IMR-90 (cell line): ENCODE data around the gene UBE3A. TPM values are rescaled to one million over a fixed set of nuclear protein-coding genes. Genes with fewer than 3 reads are reported as not detected.

ENCODE experiments used
- ATAC-seq: fragments of 200-7000 bp; cut with Tn5 transposase; 2 replicates; pipeline ENCODE4 v1.9.1; 2020; ENCODE audit warnings: low read depth, mild to moderate bottlenecking, moderate library complexity
- BruUV-seq: library from RNA; stranded (reverse); fragments of 400-500 nt; replicated peaks from 2 replicates; lab custom pipeline; 2021; lab: Mats Ljungman, UMichigan
- CTCF ChIA-PET: fragments of 300-600 bp; formaldehyde crosslinking; extraction: SDS; loops from one replicate; lab custom pipeline; 2021; ENCODE audit warnings: antibody characterized with exemption; lab: Yijun Ruan, JAX
- POLR2A ChIA-PET: fragments of 300-600 bp; sonication (Branson Sonifier 250); formaldehyde crosslinking; loops from one replicate; lab custom pipeline; 2022; ENCODE audit warnings: antibody characterized with exemption; ENCODE audit not compliant: unreplicated experiment; lab: Charles Lee
- DNase-seq: peaks from one replicate; pipeline ENCODE4 v3.0.0; 2013
- H2AFZ ChIP-seq: replicated peaks from 2 replicates; pipeline ENCODE3; 2013; ENCODE audit warnings: low read length, mild to moderate bottlenecking; ENCODE audit not compliant: poor library complexity
- H2AK5ac ChIP-seq: 2 replicates; pipeline ENCODE4 v1.6.1; 2013; ENCODE audit warnings: low read depth, low read length, inconsistent platforms
- H2AK9ac ChIP-seq: replicated peaks from 2 replicates; pipeline ENCODE3; 2013; ENCODE audit warnings: mild to moderate bottlenecking, low read depth, low read length, moderate library complexity; ENCODE audit not compliant: poor library complexity
- H2BK120ac ChIP-seq: 2 replicates; pipeline ENCODE4 v1.6.1; 2013; ENCODE audit warnings: low read depth, low read length, inconsistent platforms
- H2BK15ac ChIP-seq: 3 replicates; pipeline ENCODE4 v1.6.1; 2013; ENCODE audit warnings: low read depth, low read length, inconsistent platforms
- H2BK20ac ChIP-seq: 2 replicates; pipeline ENCODE4 v1.6.1; 2013; ENCODE audit warnings: low read depth, mild to moderate bottlenecking, inconsistent platforms, low read length, moderate library complexity
- H2BK5ac ChIP-seq: 2 replicates; pipeline ENCODE4 v1.6.1; 2013; ENCODE audit warnings: mild to moderate bottlenecking, low read depth, low read length, inconsistent platforms; ENCODE audit not compliant: poor library complexity, severe bottlenecking
- H3K14ac ChIP-seq: replicated peaks from 2 replicates; pipeline ENCODE4 v1.6.1; 2013; ENCODE audit warnings: low read depth, low read length, inconsistent platforms
- H3K18ac ChIP-seq: 2 replicates; pipeline ENCODE4 v1.6.1; 2013; ENCODE audit warnings: low read depth, low read length, control low read depth
- H3K23ac ChIP-seq: 2 replicates; pipeline ENCODE4 v1.6.1; 2013; ENCODE audit warnings: low read depth, low read length, inconsistent platforms
- H3K27ac ChIP-seq: 2 replicates; pipeline ENCODE4 v1.5.1; 2013; ENCODE audit warnings: mild to moderate bottlenecking, control low read depth, low read length; ENCODE audit not compliant: insufficient read depth
- H3K27me3 ChIP-seq: 2 replicates; pipeline ENCODE4 v1.6.1; 2013; ENCODE audit warnings: low read length; ENCODE audit not compliant: control insufficient read depth, insufficient read depth
- H3K36me3 ChIP-seq: 2 replicates; pipeline ENCODE4 v1.6.1; 2013; ENCODE audit warnings: low read length, mixed read lengths; ENCODE audit not compliant: control insufficient read depth, insufficient read depth
- H3K4ac ChIP-seq: 2 replicates; pipeline ENCODE4 v1.6.1; 2013; ENCODE audit warnings: low read depth, low read length, inconsistent platforms
- H3K4me1 ChIP-seq: 2 replicates; pipeline ENCODE4 v1.6.1; 2013; ENCODE audit warnings: low read length, mixed read lengths; ENCODE audit not compliant: control insufficient read depth, insufficient read depth
- H3K4me2 ChIP-seq: 2 replicates; pipeline ENCODE4 v1.6.1; 2013; ENCODE audit warnings: low read depth, mild to moderate bottlenecking, control low read depth, low read length, moderate library complexity
- H3K4me3 ChIP-seq: 2 replicates; pipeline ENCODE4 v1.5.1; 2013; ENCODE audit warnings: low read depth, mild to moderate bottlenecking, control low read depth, low read length, moderate library complexity; ENCODE audit not compliant: insufficient read depth
- H3K56ac ChIP-seq: 2 replicates; pipeline ENCODE4 v1.6.1; 2013; ENCODE audit warnings: low read length, inconsistent platforms; ENCODE audit not compliant: insufficient read depth; ENCODE audit errors: extremely low read depth
- H3K79me1 ChIP-seq, 2 experiments: 2 replicates each; pipeline ENCODE4 v1.6.1; 2013; ENCODE audit warnings: low read length in 2 of 2, inconsistent platforms in 1 of 2, low read depth in 1 of 2
- H3K9ac ChIP-seq: 2 replicates; pipeline ENCODE4 v1.6.1; 2013; ENCODE audit warnings: low read depth, low read length, control low read depth
- H3K9me1 ChIP-seq: 2 replicates; pipeline ENCODE4 v1.6.1; 2013; ENCODE audit warnings: low read length, inconsistent platforms; ENCODE audit not compliant: insufficient read depth
- H3K9me3 ChIP-seq: 2 replicates; pipeline ENCODE4 v1.6.1; 2013; ENCODE audit warnings: low read length; ENCODE audit not compliant: control insufficient read depth, insufficient read depth
- H4K20me1 ChIP-seq: 2 replicates; pipeline ENCODE4 v1.6.1; 2013; ENCODE audit warnings: low read length, inconsistent platforms; ENCODE audit not compliant: insufficient read depth
- H4K5ac ChIP-seq: 2 replicates; pipeline ENCODE4 v1.6.1; 2013; ENCODE audit warnings: mild to moderate bottlenecking, low read depth, low read length, control low read depth
- H4K8ac ChIP-seq, 2 experiments: 2 replicates each; pipeline ENCODE4 v1.6.1; 2013; ENCODE audit warnings: low read depth in 2 of 2, low read length in 2 of 2, control low read depth in 1 of 2, inconsistent platforms in 1 of 2
- H4K91ac ChIP-seq: 2 replicates; pipeline ENCODE4 v1.6.1; 2013; ENCODE audit warnings: low read depth, low read length, inconsistent platforms; ENCODE audit not compliant: insufficient read depth
- BHLHE40 ChIP-seq: fragments of 150-350 bp; IDR thresholded peaks from 2 replicates; pipeline ENCODE4 v1.6.1; 2016; ENCODE audit warnings: mild to moderate bottlenecking, low read depth, low read length
- CEBPB ChIP-seq: IDR thresholded peaks from 2 replicates; pipeline ENCODE4 v1.6.1; 2012; ENCODE audit warnings: low read depth, low read length, improper control_type of control experiment
- CTCF ChIP-seq: conservative IDR thresholded peaks from 2 replicates; pipeline ENCODE4 v1.5.1; 2012; ENCODE audit warnings: mild to moderate bottlenecking, low read depth, low read length, improper control_type of control experiment
- ELK1 ChIP-seq: fragments of 150-350 bp; IDR thresholded peaks from 2 replicates; pipeline ENCODE4 v1.6.1; 2016; ENCODE audit warnings: low read depth, mild to moderate bottlenecking, low read length, moderate library complexity, borderline replicate concordance
- FOS ChIP-seq: fragments of 150-350 bp; IDR thresholded peaks from 2 replicates; pipeline ENCODE4 v1.6.1; 2016; ENCODE audit warnings: low read depth, low read length
- MAFK ChIP-seq: IDR thresholded peaks from 2 replicates; pipeline ENCODE4 v1.6.1; 2012; ENCODE audit warnings: low read depth, low read length, improper control_type of control experiment
- MAZ ChIP-seq: IDR thresholded peaks from 2 replicates; pipeline ENCODE4 v1.6.1; 2012; ENCODE audit warnings: low read depth, mild to moderate bottlenecking, low read length, improper control_type of control experiment, moderate library complexity, borderline replicate concordance
- MXI1 ChIP-seq: IDR thresholded peaks from 2 replicates; pipeline ENCODE4 v1.6.1; 2012; ENCODE audit warnings: low read depth, mild to moderate bottlenecking, low read length, moderate library complexity, borderline replicate concordance
- RCOR1 ChIP-seq: IDR thresholded peaks from 2 replicates; pipeline ENCODE4 v1.6.1; 2012; ENCODE audit warnings: mild to moderate bottlenecking, low read length, improper control_type of control experiment; ENCODE audit not compliant: insufficient replicate concordance
- RFX5 ChIP-seq: IDR thresholded peaks from 2 replicates; pipeline ENCODE4 v1.8.0; 2012; ENCODE audit warnings: low read depth, mild to moderate bottlenecking, low read length, moderate library complexity
- SMC3 ChIP-seq: fragments of 150-350 bp; IDR thresholded peaks from 2 replicates; pipeline ENCODE4 v1.6.1; 2016; ENCODE audit warnings: low read depth, mild to moderate bottlenecking, antibody characterized with exemption, low read length, moderate library complexity
- USF2 ChIP-seq: fragments of 150-350 bp; IDR thresholded peaks from 2 replicates; pipeline ENCODE4 v1.6.1; 2017; ENCODE audit warnings: mild to moderate bottlenecking, antibody characterized with exemption, low read length, low read depth
- WGBS, 2 experiments: methylation state at CpG; one replicate each; pipeline versions ENCODE4 v1.1.5 to v1.1.7; 2013; ENCODE audit warnings: missing lambda C conversion rate in 2 of 2; ENCODE audit not compliant: insufficient read length in 1 of 2; ENCODE audit errors: extremely low coverage in 2 of 2; 5-methylcytosine and 5-hydroxymethylcytosine counted together
- dilution Hi-C: fragments of 300-500 bp; cut with HindIII; formaldehyde crosslinking; loops from one replicate; pipeline ENCODE4 v1.14.3; 2018; ENCODE audit warnings: low sequenced_read_pairs; ENCODE audit not compliant: unreplicated experiment
- in situ Hi-C: fragments of 300-500 bp; cut with MboI; formaldehyde crosslinking; loops from 3 replicates; pipeline ENCODE4 v1.14.3; 2019; ENCODE audit warnings: low sequenced_read_pairs, inconsistent platforms, mixed read lengths
- intact Hi-C: fragments of 100-400 bp; cut with micrococcal nuclease; formaldehyde crosslinking; loops from 2 replicates; pipeline ENCODE4 v1.10.0; 2022
- polyA plus RNA-seq, 3 experiments: library from polyadenylated mRNA; depleted of rRNA; stranded (reverse); fragments of >200 nt; gene quantifications; 2 replicates each; pipeline ENCODE4 v1.2.3, GENCODE V29; 2012; ENCODE audit warnings: low replicate concordance in 1 of 3
- total RNA-seq: library from RNA; depleted of rRNA; stranded (reverse); fragments of >200 nt; gene quantifications from 2 replicates; pipeline ENCODE4 v1.2.3, GENCODE V29; 2012

Gene UBE3A
- total and polyA plus RNA-seq, 2 of the 4 experiments (the other 2 are of a cell fraction): 19.3 to 53.2 TPM

GRCh38 chr15:25323420-25323819, 115.4 kb downstream of the UBE3A start:
- Histone ChIP-seq H3K4ac (no peak overlapping the region), H4K91ac (no peak overlapping the region), H3K4me1 (no peaks in the 10 kb centered on the region), H3K9me3 (no peaks in the 10 kb centered on the region), H3K23ac (no peak overlapping the region), H4K8ac (no peak overlapping the region), H4K20me1 (no peaks in the 10 kb centered on the region), H3K4me3 (no peak overlapping the region), H3K9me1 (no peaks in the 10 kb centered on the region), H2AFZ (no peak overlapping the region), H2BK15ac (no peak overlapping the region), H2BK5ac (no peak overlapping the region), H3K27me3 (no peaks in the 10 kb centered on the region), H3K36me3 (peaks cover 2% of the 10 kb centered on the region), H3K18ac (no peak overlapping the region), H2BK20ac (no peak overlapping the region), H3K79me1 (no peaks in the 10 kb centered on the region), H2AK9ac (no peak overlapping the region), H3K27ac (no peak overlapping the region), H3K9ac (no peak overlapping the region), H2BK120ac (no peak overlapping the region), H3K14ac (no peak overlapping the region), H4K5ac (no peak overlapping the region), H3K56ac (no peak overlapping the region), H3K4me2 (no peak overlapping the region), H2AK5ac (no peak overlapping the region)
- ChIA-PET POLR2A (no interaction called here), CTCF (no interaction called here)
- in situ Hi-C loops (no loop called here), intact Hi-C loops (no loop called here), dilution Hi-C loops (no loop called here)
- ATAC-seq (no peak), DNase-seq (no peak)
- BruUV-seq: no TSS peak
- WGBS, 2 experiments: no CpG with 5 or more reads among the region's 1 CpG
- no peak for TF ChIP-seq MXI1
- no peak for TF ChIP-seq ELK1
- no peak for TF ChIP-seq BHLHE40
- TF ChIP-seq USF2: no peak
- no peak for TF ChIP-seq RCOR1
- TF ChIP-seq RFX5: no peak
- TF ChIP-seq FOS: no peak
- no peak for TF ChIP-seq MAZ
- no peak for TF ChIP-seq SMC3
- no peak for TF ChIP-seq CTCF
- TF ChIP-seq CEBPB: no peak
- TF ChIP-seq MAFK: no peak
